ENCODE results near the gene C2CD2.

Gene C2CD2

DNA sequence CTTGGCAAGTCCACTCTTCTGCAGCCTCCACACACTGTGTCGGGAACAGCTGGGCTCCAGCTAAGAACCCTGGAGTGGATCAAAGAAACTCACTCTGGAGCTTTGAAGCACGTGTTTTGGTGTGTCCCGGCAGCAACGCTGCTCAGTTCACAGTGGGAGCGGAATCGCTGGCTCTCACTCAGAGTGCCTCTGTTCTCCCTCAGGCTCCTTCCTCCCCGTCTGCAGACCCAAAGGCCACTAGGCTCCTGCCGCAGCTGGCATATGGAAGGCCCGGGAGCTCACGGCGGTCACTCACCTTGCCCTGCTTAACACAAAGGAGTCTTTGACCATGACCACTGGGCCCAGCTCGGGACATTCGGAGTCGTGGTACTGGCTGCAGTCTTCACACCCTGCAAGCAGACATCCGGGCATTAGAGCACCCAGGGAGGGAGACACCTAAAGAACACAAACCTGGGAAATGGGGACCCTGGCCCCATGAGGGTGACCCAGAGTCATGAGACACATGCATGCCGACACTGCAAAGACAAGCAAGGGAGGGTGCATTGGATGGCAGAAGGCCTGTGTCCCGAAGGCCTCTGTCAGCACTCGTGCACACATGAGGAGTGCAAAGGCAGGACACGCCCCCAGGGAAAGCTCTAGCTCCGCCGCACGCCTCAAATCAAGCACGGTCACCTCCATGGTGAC, 94.4 kb downstream of the C2CD2 start:
- no peak for DNase-seq (ENCODE audit: low read depth, low spot score)

GRCh38 chr21:41858466-41859296, 95.1 kb downstream of the C2CD2 start:
- no peak overlapping the region for H3K4me3 ChIP-seq (ENCODE audit: low read length)
- no peak for DNase-seq (ENCODE audit: low read depth, low spot score)

More for the DNA sequence above, 94.4 kb downstream of the C2CD2 start:
- no peak overlapping the region for H3K4me3 ChIP-seq (ENCODE audit: low read length)

DNA sequence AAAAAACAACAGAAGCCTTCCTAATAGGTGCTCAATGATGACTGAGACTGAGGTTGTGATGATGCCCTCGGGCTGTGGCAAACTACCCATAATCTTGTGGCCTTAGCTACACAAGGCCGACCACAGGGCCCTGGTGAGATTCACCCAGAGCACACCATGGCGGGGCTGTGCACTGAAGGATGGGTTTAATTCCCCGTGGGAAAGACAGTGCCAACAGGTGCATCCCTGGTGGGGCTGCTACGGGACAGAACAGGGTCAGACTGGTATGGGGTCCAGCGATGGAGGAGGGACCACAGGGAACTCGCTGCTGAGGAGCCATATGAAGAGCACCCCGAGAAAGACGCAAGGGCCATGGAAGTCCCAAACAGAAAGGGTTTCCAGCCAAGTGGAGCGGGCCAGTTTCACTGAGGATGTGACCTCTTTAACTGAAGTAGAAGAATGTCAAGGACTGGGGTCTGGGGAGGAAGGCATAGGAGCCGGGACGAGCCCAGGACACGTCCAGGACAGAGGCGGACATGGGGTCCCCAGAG, 96.0 kb downstream of the C2CD2 start:
- DNase-seq (ENCODE audit: low read depth, low spot score) = no peak
- no peak overlapping the region for H3K4me3 ChIP-seq (ENCODE audit: low read length)

- no peak for DNase-seq (ENCODE audit: low read depth, low spot score)
- H3K4me3 ChIP-seq (ENCODE audit: low read length) = no peak overlapping the region
These were observed 97.2 kb downstream of the C2CD2 start for GRCh38 chr21:41856572-41856971.

GRCh38 chr21:41854426-41854995, 99.3 kb downstream of the C2CD2 start:
- H3K4me3 ChIP-seq (ENCODE audit: low read length) = no peak overlapping the region
- no peak for DNase-seq (ENCODE audit: low read depth, low spot score)

- H3K4me3 ChIP-seq (ENCODE audit: low read length) = no peak overlapping the region
- no peak for DNase-seq (ENCODE audit: low read depth, low spot score)
These were observed 100.9 kb downstream of the C2CD2 start for GRCh38 chr21:41852929-41853320.

GRCh38 chr21:41852151-41852928, 101.5 kb downstream of the C2CD2 start:
- DNase-seq (ENCODE audit: low read depth, low spot score) = no peak
- H3K4me3 ChIP-seq (ENCODE audit: low read length) = no peak overlapping the region

- no peak overlapping the region for H3K4me3 ChIP-seq (ENCODE audit: low read length)
- no peak for DNase-seq (ENCODE audit: low read depth, low spot score)
These were observed 102.6 kb downstream of the C2CD2 start for GRCh38 chr21:41851090-41851790.

DNA sequence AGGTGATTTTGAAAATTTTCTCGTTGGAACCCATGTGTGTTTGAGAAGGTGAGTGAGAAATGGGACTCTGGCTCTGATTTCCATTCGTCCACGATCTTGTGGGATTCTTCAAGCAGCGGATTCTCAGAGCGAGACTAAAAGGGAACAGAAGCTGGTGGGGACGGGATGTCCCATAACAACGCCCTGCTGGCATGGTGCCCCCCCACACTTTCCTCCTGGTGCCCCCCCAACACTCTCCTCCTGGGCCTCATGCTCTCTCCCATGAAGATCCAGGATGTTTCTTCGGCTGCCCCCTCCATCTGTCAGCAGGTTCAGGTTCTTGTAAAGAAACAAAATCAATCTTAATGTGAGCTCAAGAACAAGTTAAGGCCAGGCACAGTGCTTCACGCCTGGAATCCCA, 103.7 kb downstream of the C2CD2 start:
- H3K4me3 ChIP-seq (ENCODE audit: low read length) = no peak overlapping the region
- no peak for DNase-seq (ENCODE audit: low read depth, low spot score)

DNA sequence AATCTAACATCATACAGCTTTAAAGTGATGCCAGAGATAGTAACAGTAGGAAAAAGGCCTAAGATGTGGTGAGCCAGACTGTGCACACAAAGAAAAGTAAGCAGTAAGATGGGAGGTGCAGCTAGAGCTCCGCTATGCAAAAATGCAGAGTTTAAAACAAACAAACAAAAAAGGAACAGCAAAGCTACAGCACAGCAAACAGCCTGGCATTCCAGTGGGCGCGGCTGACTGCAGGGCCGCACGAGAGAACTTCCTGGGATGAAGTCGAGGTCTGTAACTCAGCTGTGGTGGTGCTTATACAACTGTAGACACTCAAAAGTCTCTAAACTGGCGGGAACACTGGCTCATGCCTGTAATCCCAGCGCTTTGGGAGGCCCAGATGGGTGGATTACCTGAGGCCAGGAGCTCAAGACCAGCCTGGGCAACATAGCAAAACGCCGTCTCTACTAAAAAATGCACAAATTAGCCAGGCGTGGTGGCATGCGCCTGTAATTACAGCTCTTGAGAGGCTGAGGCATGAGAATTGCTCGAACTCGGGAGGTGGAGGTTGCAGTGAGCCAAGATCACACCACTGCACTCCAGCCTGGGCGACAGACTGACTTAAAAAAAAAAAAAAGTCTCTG, 104.7 kb downstream of the C2CD2 start:
- no peak overlapping the region for H3K4me3 ChIP-seq (ENCODE audit: low read length)
- DNase-seq (ENCODE audit: low read depth, low spot score) = no peak

DNA sequence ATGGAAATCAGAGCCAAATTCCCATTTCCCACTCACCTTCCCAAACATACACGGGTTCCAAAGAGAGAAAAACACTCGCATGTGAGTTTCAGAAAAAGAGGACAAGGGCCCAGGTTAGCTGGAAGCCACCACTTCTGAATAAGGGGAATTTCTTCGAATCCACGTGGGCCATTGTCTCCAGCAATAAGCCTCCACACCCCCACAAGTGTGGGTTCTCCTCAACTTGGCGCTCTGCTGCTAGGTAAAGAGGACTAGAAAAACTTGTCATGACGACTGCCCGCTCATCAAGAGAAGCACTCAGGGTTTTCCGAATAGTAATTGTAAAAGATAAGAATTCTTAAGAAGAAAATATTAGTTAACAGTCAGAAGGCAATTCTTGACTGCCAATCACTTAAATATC, 105.3 kb downstream of the C2CD2 start:
- DNase-seq (ENCODE audit: low read depth, low spot score) = no peak
- H3K4me3 ChIP-seq (ENCODE audit: low read length) = no peak overlapping the region

DNA sequence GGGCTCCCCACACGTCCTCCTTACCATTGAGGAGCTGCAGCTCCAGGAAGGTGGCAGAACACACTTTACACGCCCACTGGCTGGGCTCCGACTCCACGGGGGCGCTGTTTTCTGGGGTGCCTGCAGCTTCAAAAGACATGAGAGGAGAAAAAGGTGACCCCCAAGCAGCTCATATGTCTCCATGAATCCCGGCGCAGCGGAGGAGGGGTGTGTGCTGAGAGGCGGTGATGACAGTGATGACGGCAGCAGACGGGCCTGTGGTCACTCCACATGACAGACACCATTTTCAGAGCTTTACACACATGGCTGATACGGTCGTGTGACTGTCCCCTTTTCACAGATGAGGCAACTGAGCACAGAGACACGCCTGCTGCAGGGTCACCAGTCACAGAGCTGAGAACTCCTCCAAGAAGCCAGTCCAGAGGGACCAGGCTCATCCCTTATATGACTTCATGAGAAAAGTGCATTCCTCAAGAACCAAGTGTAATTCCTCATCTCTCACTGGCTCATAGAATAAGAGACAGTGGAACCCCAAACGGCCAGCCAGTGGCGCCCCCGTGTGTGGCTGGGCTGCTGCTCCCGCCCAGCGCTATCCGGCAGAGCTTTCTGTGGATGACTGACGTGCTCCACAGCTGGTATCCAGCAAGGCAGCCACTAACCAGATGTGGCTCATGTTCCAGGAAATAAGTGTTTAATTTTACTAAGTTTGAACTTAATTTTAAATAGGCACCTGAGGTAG, 106.6 kb downstream of the C2CD2 start:
- no peak overlapping the region for H3K4me3 ChIP-seq (ENCODE audit: low read length)
- no peak for DNase-seq (ENCODE audit: low read depth, low spot score)

GRCh38 chr21:41846536-41846935, 107.3 kb downstream of the C2CD2 start:
- H3K4me3 ChIP-seq (ENCODE audit: low read length) = no peak overlapping the region
- DNase-seq (ENCODE audit: low read depth, low spot score) = no peak

GRCh38 chr21:41846033-41846317, 107.8 kb downstream of the C2CD2 start:
- no peak overlapping the region for H3K4me3 ChIP-seq (ENCODE audit: low read length)
- no peak for DNase-seq (ENCODE audit: low read depth, low spot score)

DNA sequence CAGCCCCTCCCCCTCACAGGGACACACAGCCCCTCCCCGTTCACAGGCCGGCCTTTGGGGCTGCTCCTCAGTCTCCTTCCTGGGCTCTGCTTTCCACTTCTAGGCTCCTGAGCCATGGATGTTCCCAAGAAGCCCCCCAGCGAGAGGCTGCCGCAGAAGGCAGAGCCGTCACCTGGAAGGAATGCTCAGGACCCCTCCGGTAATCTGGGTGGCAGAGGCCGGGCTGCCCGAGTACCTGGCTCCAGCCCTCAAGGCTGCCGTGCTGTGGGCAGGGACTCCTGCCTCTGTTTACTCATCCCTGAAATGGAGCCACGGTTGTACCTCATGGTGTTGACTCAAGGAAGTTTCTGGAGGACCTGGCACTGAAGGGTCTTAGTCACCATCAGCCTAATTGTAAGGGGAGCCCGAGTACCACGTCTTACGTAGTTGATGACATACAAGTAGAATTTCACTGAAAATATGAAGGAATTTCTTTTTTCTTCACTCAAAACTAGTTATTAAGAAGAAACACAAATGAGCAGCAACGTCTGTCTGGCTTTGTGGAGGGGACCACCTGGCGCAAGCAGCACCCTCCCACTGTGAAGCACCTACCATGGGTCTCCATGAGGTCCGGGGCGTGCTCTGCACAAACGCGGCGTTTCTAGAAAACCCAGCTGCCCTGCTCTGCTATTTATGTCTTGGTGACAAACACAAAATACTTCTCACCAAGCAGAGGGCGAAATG, 108.3 kb downstream of the C2CD2 start:
- no peak for DNase-seq (ENCODE audit: low read depth, low spot score)
- no peak overlapping the region for H3K4me3 ChIP-seq (ENCODE audit: low read length)

DNA sequence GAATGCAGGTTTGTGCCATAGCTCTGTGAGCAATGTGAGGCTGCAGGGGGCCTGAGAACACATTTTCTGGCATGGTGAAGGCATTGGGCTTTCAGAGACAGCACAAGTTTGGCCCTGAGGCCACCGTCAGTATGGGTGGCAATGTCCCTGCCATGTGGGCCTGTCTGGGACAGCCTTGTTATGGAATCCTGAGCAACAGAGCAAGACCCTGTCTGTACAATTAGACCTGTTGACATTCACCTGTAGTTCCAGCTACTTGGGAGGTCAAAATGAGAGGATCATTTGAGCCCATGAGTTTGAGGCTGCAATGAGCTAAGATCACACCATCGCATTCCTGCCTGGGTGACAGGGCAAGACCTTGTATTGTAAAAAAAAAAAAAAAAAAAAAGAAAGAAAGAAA, 110.2 kb downstream of the C2CD2 start:
- no peak overlapping the region for H3K4me3 ChIP-seq (ENCODE audit: low read length)
- DNase-seq (ENCODE audit: low read depth, low spot score) = no peak

DNA sequence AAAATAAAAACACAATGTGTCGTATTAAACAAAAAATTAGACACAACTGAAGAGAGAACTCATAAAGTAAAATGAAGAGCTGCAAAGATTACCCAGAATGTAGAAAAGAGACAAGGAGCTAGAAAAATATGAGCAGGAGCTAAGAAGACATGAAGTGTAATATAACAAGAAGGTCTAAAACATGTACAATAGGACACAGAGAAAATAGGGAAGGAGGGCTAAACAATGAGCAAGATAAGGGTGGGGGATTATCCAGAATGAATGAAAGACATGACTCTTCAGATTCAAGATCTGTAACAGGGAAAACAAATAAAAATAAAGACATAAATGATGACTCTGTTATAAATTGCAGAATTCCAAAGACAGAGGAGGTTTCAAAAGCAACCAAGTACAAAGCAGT, 112.9 kb downstream of the C2CD2 start:
- no peak for DNase-seq (ENCODE audit: low read depth, low spot score)
- no peak overlapping the region for H3K4me3 ChIP-seq (ENCODE audit: low read length)
